CD4-positive, CD25-positive, alpha-beta regulatory T cell (primary cell): ENCODE results near the gene LAIR1. TPM values are rescaled to one million over a fixed set of nuclear protein-coding genes. Genes with fewer than 3 reads are reported as not detected.

Experiments
- ATAC-seq, 2 donors: fragments of 150-1000 bp; cut with Tn5 transposase; one replicate each; pipeline ENCODE4 v1.10.0; 2021; ENCODE audit warnings: low read depth in 2 of 2, moderate number of reproducible peaks in 2 of 2, moderate library complexity in 1 of 2
- DNase-seq, 3 donors: peaks; one replicate each; pipeline versions ENCODE4 v3.0.0 to v3.0.0-alpha.2; 2012 to 2022; ENCODE audit warnings: mixed read lengths in 1 of 3
- H3K27ac ChIP-seq: one replicate; pipeline ENCODE4 v1.7.0; 2013; ENCODE audit warnings: mild to moderate bottlenecking, low read length; ENCODE audit not compliant: insufficient read depth, poor library complexity, severe bottlenecking
- H3K27me3 ChIP-seq: one replicate; pipeline ENCODE4 v1.7.0; 2013; ENCODE audit warnings: low read length; ENCODE audit not compliant: control insufficient read depth, insufficient read depth
- H3K36me3 ChIP-seq: one replicate; pipeline ENCODE4 v1.7.0; 2013; ENCODE audit warnings: mild to moderate bottlenecking, low read length, moderate library complexity; ENCODE audit not compliant: control insufficient read depth, insufficient read depth
- H3K4me1 ChIP-seq: 2 replicates; pipeline ENCODE4 v1.7.0; 2013; ENCODE audit warnings: mild to moderate bottlenecking, low read length; ENCODE audit not compliant: insufficient read depth, control insufficient read depth, poor library complexity, severe bottlenecking
- H3K4me3 ChIP-seq: one replicate; pipeline ENCODE4 v1.7.0; 2013; ENCODE audit warnings: low read depth, mild to moderate bottlenecking, low read length, moderate library complexity
- H3K9me3 ChIP-seq, 2 experiments: 1 replicate in 1 of 2; 2 replicates in 1 of 2; pipeline ENCODE4 v1.7.0; 2013; ENCODE audit warnings: low read length in 2 of 2, mild to moderate bottlenecking in 1 of 2, moderate library complexity in 1 of 2; ENCODE audit not compliant: control insufficient read depth in 2 of 2
- H3K27ac Mint-ChIP-seq, 3 donors: one replicate each; pipeline ENCODE4 v1.8.0; 2020 to 2022; ENCODE audit warnings: mild to moderate bottlenecking in 3 of 3, mixed read lengths in 3 of 3, moderate library complexity in 2 of 3
- H3K27me3 Mint-ChIP-seq: one replicate; pipeline ENCODE4 v1.8.0; 2022; ENCODE audit warnings: mild to moderate bottlenecking, mixed read lengths
- H3K36me3 Mint-ChIP-seq: one replicate; pipeline ENCODE4 v1.8.0; 2020; ENCODE audit warnings: mixed read lengths
- H3K4me1 Mint-ChIP-seq, 4 donors: one replicate each; pipeline ENCODE4 v1.8.0; 2020 to 2022; ENCODE audit warnings: mixed read lengths in 4 of 4, mild to moderate bottlenecking in 1 of 4
- H3K4me3 Mint-ChIP-seq, 4 donors: one replicate each; pipeline ENCODE4 v1.8.0; 2020 to 2022; ENCODE audit warnings: mild to moderate bottlenecking in 4 of 4, mixed read lengths in 4 of 4, moderate library complexity in 3 of 4
- H3K9me3 Mint-ChIP-seq, 7 donors: one replicate each; pipeline ENCODE4 v1.8.0; 2020 to 2022; ENCODE audit warnings: mixed read lengths in 7 of 7, mild to moderate bottlenecking in 3 of 7, moderate library complexity in 2 of 7
- polyA plus RNA-seq, 4 donors: library from polyadenylated mRNA; unstranded; fragments of 300-500 nt; fragmentation: Illumina TruSeq; gene quantifications; one replicate each; pipeline ENCODE4 v1.2.3, GENCODE V29; 2021
- total RNA-seq: library from RNA; stranded (reverse); gene quantifications from one replicate; pipeline ENCODE4 v1.2.3, GENCODE V29; 2022

Gene LAIR1
- total and polyA plus RNA-seq, 5 donors from 2014 or later, result 33.2 to 61.8 (median 42.4) TPM

DNA sequence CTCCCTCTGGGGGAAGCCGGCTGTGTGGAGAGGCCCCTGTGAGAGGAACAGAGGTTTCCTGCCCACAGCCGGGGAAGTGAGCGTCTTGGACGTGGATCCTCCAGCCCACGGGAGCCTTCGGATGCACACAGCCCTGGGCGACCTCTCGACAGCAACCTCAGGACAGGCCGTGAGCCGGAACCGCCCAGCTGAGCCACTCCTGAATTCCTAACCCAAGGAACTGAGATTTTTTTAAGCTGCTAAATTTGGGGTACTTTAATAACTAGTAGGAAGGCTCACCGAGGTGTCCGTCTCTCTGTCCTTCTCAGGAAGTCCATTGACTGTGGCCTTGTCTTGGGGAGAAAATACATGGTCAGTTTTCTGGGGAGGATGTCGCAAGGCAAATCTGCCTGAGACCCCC, 9.1 kb downstream of the LAIR1 start:
- Mint-ChIP-seq H3K9me3 (no peaks in the 10 kb centered on the region), H3K27ac (no peak overlapping the region), H3K4me1 (peaks cover 0 to 17% (median 8%) of the 10 kb centered on the region in 4 donors), H3K36me3 (peaks cover 7% of the 10 kb centered on the region), H3K4me3 (no peak overlapping the region), H3K27me3 (no peaks in the 10 kb centered on the region)
- peaks cover 32% of the 10 kb centered on the region for H3K36me3 ChIP-seq
- H3K27ac ChIP-seq, result no peak overlapping the region
- H3K27me3 ChIP-seq, result no peaks in the 10 kb centered on the region
- H3K4me1 ChIP-seq, result peaks cover 8% of the 10 kb centered on the region
- DNase-seq (no peak), ATAC-seq (no peak)
- H3K9me3 ChIP-seq, result no peaks in the 10 kb centered on the region
- no peak overlapping the region for H3K4me3 ChIP-seq

DNA sequence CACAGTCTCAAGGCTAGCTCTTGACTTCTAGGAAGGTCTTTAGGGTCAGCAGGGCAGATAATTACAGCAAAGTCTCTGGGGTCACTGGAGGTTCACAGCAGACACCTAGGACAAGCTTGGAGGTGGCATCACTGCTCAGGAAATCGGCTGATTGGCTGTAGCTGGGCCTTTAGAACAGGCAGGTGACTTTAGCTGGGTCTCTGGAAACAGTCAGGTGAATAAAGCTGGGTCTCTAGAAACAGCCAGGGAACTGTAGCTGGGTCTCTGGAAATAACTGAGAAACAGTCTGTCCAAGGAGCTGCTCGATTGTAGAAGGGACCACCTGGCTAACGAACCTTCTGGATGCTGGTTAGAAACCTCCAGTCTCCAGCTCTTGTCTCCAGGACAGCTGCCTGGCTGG, 10.0 kb downstream of the LAIR1 start:
- no peak overlapping the region for H3K27ac Mint-ChIP-seq
- Histone ChIP-seq H3K36me3 (peaks cover 32% of the 10 kb centered on the region), H3K4me1 (peaks cover 3% of the 10 kb centered on the region), H3K4me3 (no peak overlapping the region), H3K27me3 (no peaks in the 10 kb centered on the region), H3K9me3 (no peaks in the 10 kb centered on the region), H3K27ac (no peak overlapping the region)
- H3K9me3 Mint-ChIP-seq, result no peaks in the 10 kb centered on the region
- H3K36me3 Mint-ChIP-seq, result peaks cover 7% of the 10 kb centered on the region
- H3K4me1 Mint-ChIP-seq, result peaks cover 0 to 15% (median 9%) of the 10 kb centered on the region in 4 donors
- no peaks in the 10 kb centered on the region for H3K27me3 Mint-ChIP-seq
- DNase-seq (no peak), ATAC-seq (no peak)
- no peak overlapping the region for H3K4me3 Mint-ChIP-seq

- no peaks in the 10 kb centered on the region for H3K4me1 ChIP-seq
- no peaks in the 10 kb centered on the region for H3K27me3 ChIP-seq
- DNase-seq, result no peak
- no peaks in the 10 kb centered on the region for H3K9me3 ChIP-seq
- peaks cover 32% of the 10 kb centered on the region for H3K36me3 ChIP-seq
- Mint-ChIP-seq H3K36me3 (peaks cover 7% of the 10 kb centered on the region), H3K9me3 (no peaks in the 10 kb centered on the region), H3K27ac (peak overlapping the region in 2 of 3 donors; percentile 66 to 81), H3K27me3 (peaks cover under 1% of the 10 kb centered on the region), H3K4me1 (peaks cover 0 to 13% (median 9%) of the 10 kb centered on the region in 4 donors), H3K4me3 (no peak overlapping the region)
- no peak overlapping the region for H3K4me3 ChIP-seq
- ATAC-seq, result no peak
- H3K27ac ChIP-seq, result no peak overlapping the region
Measured at GRCh38 chr19:54352546-54352945, 12.2 kb downstream of the LAIR1 start.

GRCh38 chr19:54352041-54352440, 12.7 kb downstream of the LAIR1 start:
- peak overlapping the region in 1 of 3 donors; percentile 66 for H3K27ac Mint-ChIP-seq

GRCh38 chr19:54351474-54351873, 13.3 kb downstream of the LAIR1 start:
- no peak overlapping the region for H3K4me3 ChIP-seq
- DNase-seq (no peak), ATAC-seq (no peak)
- Mint-ChIP-seq H3K36me3 (peaks cover 7% of the 10 kb centered on the region), H3K4me3 (no peak overlapping the region), H3K27ac (peak overlapping the region in 2 of 3 donors; percentile 18 to 42), H3K9me3 (no peaks in the 10 kb centered on the region), H3K27me3 (peaks cover 8% of the 10 kb centered on the region), H3K4me1 (peaks cover 0 to 15% (median 9%) of the 10 kb centered on the region in 4 donors)
- no peaks in the 10 kb centered on the region for H3K4me1 ChIP-seq
- peaks cover 25% of the 10 kb centered on the region for H3K36me3 ChIP-seq
- H3K9me3 ChIP-seq, result no peaks in the 10 kb centered on the region
- H3K27ac ChIP-seq, result no peak overlapping the region
- peaks cover 3% of the 10 kb centered on the region for H3K27me3 ChIP-seq

More at GRCh38 chr19:54352041-54352440, 12.7 kb downstream of the LAIR1 start:
- Histone ChIP-seq H3K4me3 (no peak overlapping the region), H3K27ac (no peak overlapping the region), H3K36me3 (peaks cover 29% of the 10 kb centered on the region), H3K4me1 (no peaks in the 10 kb centered on the region), H3K27me3 (peaks cover under 1% of the 10 kb centered on the region), H3K9me3 (no peaks in the 10 kb centered on the region)
- H3K4me3 Mint-ChIP-seq, result no peak overlapping the region
- no peaks in the 10 kb centered on the region for H3K9me3 Mint-ChIP-seq
- H3K36me3 Mint-ChIP-seq, result peaks cover 7% of the 10 kb centered on the region
- no peak for ATAC-seq
- DNase-seq, result no peak
- peaks cover 6% of the 10 kb centered on the region for H3K27me3 Mint-ChIP-seq
- H3K4me1 Mint-ChIP-seq, result peaks cover 0 to 13% (median 9%) of the 10 kb centered on the region in 4 donors

GRCh38 chr19:54345938-54346386, 18.8 kb downstream of the LAIR1 start:
- no peak overlapping the region for H3K27ac ChIP-seq
- peaks cover 12% of the 10 kb centered on the region for H3K27me3 Mint-ChIP-seq
- H3K36me3 Mint-ChIP-seq, result no peaks in the 10 kb centered on the region
- no peak overlapping the region for H3K4me3 Mint-ChIP-seq
- H3K4me1 ChIP-seq, result no peaks in the 10 kb centered on the region
- H3K27me3 ChIP-seq, result peaks cover 3% of the 10 kb centered on the region
- no peaks in the 10 kb centered on the region for H3K9me3 ChIP-seq
- peaks cover 0 to 4% (median under 1%) of the 10 kb centered on the region in 4 donors for H3K4me1 Mint-ChIP-seq
- DNase-seq, result no peak
- no peaks in the 10 kb centered on the region for H3K36me3 ChIP-seq
- H3K9me3 Mint-ChIP-seq, result no peaks in the 10 kb centered on the region
- H3K27ac Mint-ChIP-seq, result no peak overlapping the region
- peak; percentile 28 to 37 for ATAC-seq
- H3K4me3 ChIP-seq, result no peak overlapping the region

DNA sequence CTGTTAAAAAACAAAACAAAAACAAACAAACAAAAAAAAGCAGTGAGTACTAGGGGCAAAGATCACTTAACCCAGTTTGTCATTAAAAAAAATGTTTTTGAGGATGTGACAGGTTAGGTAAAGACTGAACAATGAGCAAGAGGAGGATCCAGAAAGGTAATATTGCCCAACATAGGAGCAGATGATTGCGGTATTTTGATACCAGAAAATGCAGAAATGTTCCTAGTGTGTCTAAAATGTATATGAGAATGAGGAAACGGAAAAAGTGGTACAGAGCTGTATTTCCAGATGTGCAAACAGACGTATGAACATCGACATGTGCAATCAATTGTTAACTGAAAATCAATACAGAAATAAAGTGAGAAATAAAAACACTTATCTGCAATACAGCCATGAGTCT, 20.9 kb downstream of the LAIR1 start:
- Mint-ChIP-seq H3K36me3 (no peaks in the 10 kb centered on the region), H3K27me3 (peaks cover 19% of the 10 kb centered on the region), H3K4me3 (no peak overlapping the region), H3K4me1 (peaks cover 0 to 2% (median under 1%) of the 10 kb centered on the region in 4 donors), H3K27ac (no peak overlapping the region), H3K9me3 (no peaks in the 10 kb centered on the region)
- H3K36me3 ChIP-seq, result no peaks in the 10 kb centered on the region
- ATAC-seq (no peak), DNase-seq (no peak)
- H3K27ac ChIP-seq, result no peak overlapping the region
- no peaks in the 10 kb centered on the region for H3K4me1 ChIP-seq
- H3K4me3 ChIP-seq, result no peak overlapping the region
- peaks cover 3% of the 10 kb centered on the region for H3K27me3 ChIP-seq
- H3K9me3 ChIP-seq, result no peaks in the 10 kb centered on the region

- no peaks in the 10 kb centered on the region for H3K4me1 ChIP-seq
- H3K27me3 ChIP-seq, result no peaks in the 10 kb centered on the region
- no peaks in the 10 kb centered on the region for H3K36me3 ChIP-seq
- Mint-ChIP-seq H3K27ac (no peak overlapping the region), H3K4me1 (peaks cover 0 to 2% (median 0%) of the 10 kb centered on the region in 4 donors), H3K27me3 (peaks cover 22% of the 10 kb centered on the region), H3K9me3 (peaks cover 0 to 1% (median 0%) of the 10 kb centered on the region in 7 donors), H3K4me3 (no peak overlapping the region), H3K36me3 (no peaks in the 10 kb centered on the region)
- ATAC-seq (no peak), DNase-seq (no peak)
- H3K27ac ChIP-seq, result no peak overlapping the region
- H3K4me3 ChIP-seq, result no peak overlapping the region
- no peaks in the 10 kb centered on the region for H3K9me3 ChIP-seq
Measured at GRCh38 chr19:54341295-54341694, 23.4 kb downstream of the LAIR1 start.
